Caco-2 (cell line): ENCODE measurements around the gene DIS3L2. TPM values are rescaled to one million over a fixed set of nuclear protein-coding genes. Genes with fewer than 3 reads are reported as not detected.

Source experiments
- BruUV-seq: library from RNA; stranded (reverse); fragments of 400-500 nt; replicated peaks from 2 replicates; lab custom pipeline; 2021; lab: Mats Ljungman, UMichigan
- CTCF ChIA-PET: fragments of 300-600 bp; sonication (Branson Sonifier 250); formaldehyde crosslinking; loops from one replicate; lab custom pipeline; 2022; ENCODE audit warnings: antibody characterized with exemption; lab: Charles Lee
- POLR2A ChIA-PET: fragments of 300-600 bp; sonication (Branson Sonifier 250); formaldehyde crosslinking; loops from one replicate; lab custom pipeline; 2022; ENCODE audit warnings: antibody characterized with exemption; lab: Charles Lee
- DNase-seq, 2 experiments: peaks; one replicate each; pipeline versions ENCODE4 v3.0.0 to v3.0.0-alpha.2; 2020 to 2022
- H3K27me3 ChIP-seq: replicated peaks from 2 replicates; pipeline ENCODE4 v1.6.0; 2011; ENCODE audit warnings: low read length; ENCODE audit not compliant: control insufficient read depth, insufficient read depth
- H3K36me3 ChIP-seq: 2 replicates; pipeline ENCODE4 v1.5.1; 2011; ENCODE audit warnings: low read length; ENCODE audit not compliant: control insufficient read depth, insufficient read depth
- H3K4me1 ChIP-seq: fragments of 250-450 bp; sonication (Bioruptor Pico); 2 replicates; pipeline ENCODE4 v1.5.1; 2020; ENCODE audit warnings: mild to moderate bottlenecking
- H3K4me3 ChIP-seq: 2 replicates; pipeline ENCODE4 v1.5.1; 2011; ENCODE audit warnings: low read depth, mild to moderate bottlenecking, control low read depth, low read length
- H3K9me3 ChIP-seq: fragments of 250-450 bp; sonication (Bioruptor Pico); 2 replicates; pipeline ENCODE4 v1.5.1; 2020; ENCODE audit warnings: mild to moderate bottlenecking, moderate library complexity
- H3K27ac Mint-ChIP-seq: one replicate; pipeline ENCODE4 v1.8.0; 2022; ENCODE audit warnings: mixed read lengths; ENCODE audit not compliant: unreplicated experiment
- H3K27me3 Mint-ChIP-seq: one replicate; pipeline ENCODE4 v1.8.0; 2022; ENCODE audit warnings: mixed read lengths; ENCODE audit not compliant: insufficient read depth, unreplicated experiment
- H3K36me3 Mint-ChIP-seq: one replicate; pipeline ENCODE4 v1.8.0; 2022; ENCODE audit warnings: mild to moderate bottlenecking, mixed read lengths; ENCODE audit not compliant: insufficient read depth, unreplicated experiment
- H3K4me1 Mint-ChIP-seq: one replicate; pipeline ENCODE4 v1.8.0; 2022; ENCODE audit warnings: low read depth, mixed read lengths; ENCODE audit not compliant: unreplicated experiment
- H3K4me3 Mint-ChIP-seq: one replicate; pipeline ENCODE4 v1.8.0; 2022; ENCODE audit warnings: mild to moderate bottlenecking, moderate library complexity, mixed read lengths; ENCODE audit not compliant: unreplicated experiment
- H3K9me3 Mint-ChIP-seq: one replicate; pipeline ENCODE4 v1.8.0; 2022; ENCODE audit warnings: mixed read lengths; ENCODE audit not compliant: unreplicated experiment
- intact Hi-C: fragments of 100-400 bp; cut with micrococcal nuclease; formaldehyde crosslinking; loops from one replicate; pipeline ENCODE4 v1.10.0; 2022; ENCODE audit not compliant: unreplicated experiment
- total RNA-seq: library from RNA; stranded (reverse); gene quantifications from 2 replicates; pipeline ENCODE4 v1.2.3, GENCODE V29; 2022
- TF ChIP-seq, protein P1 (sequence below), 2 experiments: fragments of 200-600 bp in 1 of 2; IDR thresholded peaks; 1 replicate in 1 of 2; 2 replicates in 1 of 2; pipeline versions ENCODE4 v1.5.1 to v1.8.0; 2011 to 2022; ENCODE audit warnings: antibody characterized with exemption in 1 of 2, control low read depth in 1 of 2, inconsistent platforms in 1 of 2, low read depth in 1 of 2, low read length in 1 of 2, mild to moderate bottlenecking in 1 of 2, moderate library complexity in 1 of 2; ENCODE audit not compliant: insufficient read depth in 1 of 2, severe bottlenecking in 1 of 2, unreplicated experiment in 1 of 2

The DIS3L2 gene
- total RNA-seq, 1 experiment from 2014 or later = 15.5 TPM

- H3K4me1 Mint-ChIP-seq = no peaks in the 10 kb centered on the region
- Histone ChIP-seq H3K27me3 (no peaks in the 10 kb centered on the region), H3K36me3 (no peaks in the 10 kb centered on the region), H3K4me1 (no peaks in the 10 kb centered on the region), H3K4me3 (no peak overlapping the region), H3K9me3 (no peaks in the 10 kb centered on the region)
- DNase-seq = no peak
- no TSS peak for BruUV-seq
- intact Hi-C loops = no loop called here
- ChIA-PET POLR2A (no interaction called here), CTCF (no interaction called here)
- TF ChIP-seq, protein P1, sequence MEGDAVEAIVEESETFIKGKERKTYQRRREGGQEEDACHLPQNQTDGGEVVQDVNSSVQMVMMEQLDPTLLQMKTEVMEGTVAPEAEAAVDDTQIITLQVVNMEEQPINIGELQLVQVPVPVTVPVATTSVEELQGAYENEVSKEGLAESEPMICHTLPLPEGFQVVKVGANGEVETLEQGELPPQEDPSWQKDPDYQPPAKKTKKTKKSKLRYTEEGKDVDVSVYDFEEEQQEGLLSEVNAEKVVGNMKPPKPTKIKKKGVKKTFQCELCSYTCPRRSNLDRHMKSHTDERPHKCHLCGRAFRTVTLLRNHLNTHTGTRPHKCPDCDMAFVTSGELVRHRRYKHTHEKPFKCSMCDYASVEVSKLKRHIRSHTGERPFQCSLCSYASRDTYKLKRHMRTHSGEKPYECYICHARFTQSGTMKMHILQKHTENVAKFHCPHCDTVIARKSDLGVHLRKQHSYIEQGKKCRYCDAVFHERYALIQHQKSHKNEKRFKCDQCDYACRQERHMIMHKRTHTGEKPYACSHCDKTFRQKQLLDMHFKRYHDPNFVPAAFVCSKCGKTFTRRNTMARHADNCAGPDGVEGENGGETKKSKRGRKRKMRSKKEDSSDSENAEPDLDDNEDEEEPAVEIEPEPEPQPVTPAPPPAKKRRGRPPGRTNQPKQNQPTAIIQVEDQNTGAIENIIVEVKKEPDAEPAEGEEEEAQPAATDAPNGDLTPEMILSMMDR (IDR thresholded peaks at IDR 0.05; ENCODE audit: insufficient read depth in 1 of 2, low read depth in 1 of 2, low read length in 1 of 2, severe bottlenecking in 1 of 2, unreplicated experiment in 1 of 2) = no peak
- H3K9me3 Mint-ChIP-seq = no peaks in the 10 kb centered on the region
- no peak overlapping the region for H3K27ac Mint-ChIP-seq
- H3K36me3 Mint-ChIP-seq = no peaks in the 10 kb centered on the region
- H3K4me3 Mint-ChIP-seq = no peak overlapping the region
- H3K27me3 Mint-ChIP-seq = no peaks in the 10 kb centered on the region
Measured at GRCh38 chr2:232249096-232249495, 287.6 kb downstream of the DIS3L2 start.

- Mint-ChIP-seq H3K4me3 (no peak overlapping the region), H3K36me3 (no peaks in the 10 kb centered on the region), H3K9me3 (no peaks in the 10 kb centered on the region), H3K4me1 (no peaks in the 10 kb centered on the region), H3K27ac (no peak overlapping the region), H3K27me3 (no peaks in the 10 kb centered on the region)
- CTCF ChIA-PET = no interaction called here
- H3K27me3 ChIP-seq = no peaks in the 10 kb centered on the region
- BruUV-seq = no TSS peak
- no peak for DNase-seq
- H3K9me3 ChIP-seq = no peaks in the 10 kb centered on the region
- no peak overlapping the region for H3K4me3 ChIP-seq
- TF ChIP-seq, protein P1 (IDR thresholded peaks at IDR 0.05; ENCODE audit: insufficient read depth in 1 of 2, low read depth in 1 of 2, low read length in 1 of 2, severe bottlenecking in 1 of 2, unreplicated experiment in 1 of 2) = no peak
- POLR2A ChIA-PET = no interaction called here
- H3K4me1 ChIP-seq = no peaks in the 10 kb centered on the region
- intact Hi-C loops = no loop called here
- H3K36me3 ChIP-seq = no peaks in the 10 kb centered on the region
Measured at GRCh38 chr2:232250246-232251175, 289.0 kb downstream of the DIS3L2 start.

- H3K4me1 ChIP-seq = no peaks in the 10 kb centered on the region
- H3K36me3 Mint-ChIP-seq = no peaks in the 10 kb centered on the region
- H3K4me1 Mint-ChIP-seq = no peaks in the 10 kb centered on the region
- no peak overlapping the region for H3K27ac Mint-ChIP-seq
- ChIA-PET POLR2A (no interaction called here), CTCF (no interaction called here)
- no peak overlapping the region for H3K4me3 Mint-ChIP-seq
- no peaks in the 10 kb centered on the region for H3K9me3 Mint-ChIP-seq
- H3K9me3 ChIP-seq = no peaks in the 10 kb centered on the region
- intact Hi-C loops = no loop called here
- no TSS peak for BruUV-seq
- DNase-seq = no peak
- no peaks in the 10 kb centered on the region for H3K36me3 ChIP-seq
- TF ChIP-seq, protein P1 (IDR thresholded peaks at IDR 0.05; ENCODE audit: insufficient read depth in 1 of 2, low read depth in 1 of 2, low read length in 1 of 2, severe bottlenecking in 1 of 2, unreplicated experiment in 1 of 2) = no peak
- no peak overlapping the region for H3K4me3 ChIP-seq
- H3K27me3 Mint-ChIP-seq = no peaks in the 10 kb centered on the region
- no peaks in the 10 kb centered on the region for H3K27me3 ChIP-seq
Measured at GRCh38 chr2:232255033-232255432, 293.5 kb downstream of the DIS3L2 start.
